NCI-H226 (cell line): ENCODE data around the gene EHBP1L1.

Experiments used
- DNase-seq: peaks from one replicate; pipeline ENCODE4 v3.0.0-alpha.2; 2015

EHBP1L1 gene

DNA sequence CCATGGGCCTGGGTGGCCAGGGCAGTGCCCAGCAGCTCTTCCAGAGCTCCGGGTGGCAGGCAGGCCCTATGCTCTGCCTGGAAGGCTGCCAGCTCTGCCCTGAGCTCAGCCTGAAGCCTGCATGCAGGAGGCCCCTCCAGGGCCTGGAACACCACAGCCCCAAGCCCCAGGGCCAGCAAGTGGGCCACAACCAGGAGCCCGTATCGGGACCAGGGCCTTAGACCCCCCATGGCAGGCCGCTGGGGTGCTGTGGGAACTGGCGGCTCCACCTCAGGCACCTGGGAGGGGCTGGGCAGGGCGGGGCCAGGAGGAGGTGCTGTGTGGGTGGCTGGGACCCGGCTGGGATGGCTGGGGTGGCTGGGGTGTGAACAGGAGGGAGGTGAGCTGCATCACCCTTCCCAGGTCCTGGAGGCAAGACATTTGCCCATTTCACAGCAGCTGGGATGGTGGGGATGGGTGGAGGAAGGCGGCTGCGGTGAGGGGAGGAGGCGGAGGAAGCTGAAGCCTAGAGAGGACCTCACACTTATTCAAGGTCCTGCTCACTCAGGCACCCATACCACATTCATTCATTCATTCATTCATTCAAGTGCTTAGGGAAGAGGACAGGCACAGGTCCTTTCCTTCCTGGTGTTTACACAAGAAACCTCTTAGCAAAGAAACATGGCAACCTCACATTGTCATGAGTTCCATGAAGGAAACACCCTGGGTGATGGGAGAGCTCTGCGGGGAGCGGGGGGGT is 19.9 kb downstream of the EHBP1L1 start, which contains the start of gene KCNK7:
Gene KCNK7, minus strand, starts transcription at position 258 of the 739 bp plus-strand sequence. Its CDS starts 28 bp downstream, at position 230.
- no peak for DNase-seq

GRCh38 chr11:65596520-65596919 is 20.7 kb downstream of the EHBP1L1 start:
- no peak for DNase-seq

DNA sequence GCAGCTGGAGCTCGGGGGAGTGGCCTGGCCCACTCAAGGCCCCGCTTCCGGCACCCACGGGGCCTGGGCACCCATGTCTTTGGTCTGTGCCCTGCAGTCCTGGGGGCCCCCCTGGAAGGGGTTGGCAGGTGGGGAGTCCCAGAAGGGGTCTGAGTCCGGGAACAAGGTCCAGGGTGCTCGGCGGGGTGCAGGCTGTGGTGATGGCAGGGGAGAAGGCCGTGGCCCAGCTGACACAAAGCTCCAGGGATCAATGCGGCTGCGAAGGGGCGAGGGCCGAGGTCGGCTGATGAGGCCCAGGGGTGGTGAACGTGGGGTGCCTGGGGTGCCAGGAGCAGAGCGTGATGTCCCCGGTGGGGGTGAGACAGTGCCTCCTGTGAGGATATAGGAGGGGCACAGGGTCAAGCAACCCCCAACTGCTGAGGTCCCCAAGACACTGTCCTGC is 22.4 kb downstream of the EHBP1L1 start:
- no peak for DNase-seq

DNA sequence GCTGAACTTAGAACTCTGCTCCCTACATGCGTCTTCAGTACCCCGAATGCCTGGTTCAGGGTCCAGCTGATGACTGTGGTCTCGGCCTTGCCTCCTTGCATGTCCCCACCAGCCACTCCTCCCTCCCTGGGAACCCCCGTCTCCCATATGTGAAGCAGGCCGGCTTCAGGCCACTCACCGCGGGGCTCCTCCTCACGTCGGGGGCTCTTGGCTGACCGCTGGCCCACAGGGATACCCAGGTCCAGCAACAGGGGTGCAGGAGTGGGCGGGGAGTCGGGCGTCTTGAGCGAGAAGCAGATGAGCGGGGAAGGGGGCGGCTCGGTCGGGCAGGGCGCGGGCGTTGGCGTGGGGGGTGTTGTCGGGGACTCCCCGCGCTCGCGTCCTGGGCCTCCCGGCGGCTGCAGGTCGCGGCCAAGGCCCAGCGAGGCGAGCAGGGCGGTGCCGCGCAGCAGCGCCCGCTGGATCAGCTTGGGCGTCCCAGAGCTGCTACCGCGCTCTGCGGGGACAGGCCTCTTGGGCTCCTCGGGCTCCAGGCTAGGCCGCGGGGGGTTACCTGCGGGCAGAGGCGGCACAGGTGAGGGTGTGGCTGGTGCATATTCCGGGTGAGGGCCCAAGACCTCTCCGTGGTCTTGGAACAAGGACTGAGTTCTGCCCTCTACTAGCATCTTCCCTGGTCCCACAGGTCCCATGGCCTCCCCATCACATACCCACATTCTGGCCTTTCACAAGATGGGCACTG is 23.5 kb downstream of the EHBP1L1 start:
- DNase-seq = no peak

DNA sequence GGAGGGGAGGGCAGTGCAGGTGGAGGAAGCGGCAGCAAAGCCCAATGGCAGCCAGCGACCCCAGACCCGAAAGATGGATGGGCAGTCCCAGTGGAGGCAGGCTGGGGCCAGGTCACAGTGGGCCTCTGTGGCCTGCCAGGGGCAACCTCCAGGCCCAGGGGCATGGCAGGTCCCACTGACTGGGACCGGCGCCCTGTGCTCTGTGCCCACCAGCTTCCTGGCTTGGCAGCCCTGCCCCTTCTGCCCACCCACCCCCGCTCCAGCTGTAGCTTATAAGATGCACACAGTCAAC is 24.0 kb downstream of the EHBP1L1 start:
- no peak for DNase-seq

- no peak for DNase-seq
These were observed 28.4 kb downstream of the EHBP1L1 start for GRCh38 chr11:65604258-65604657.

- peak; percentile 13 for DNase-seq
These were observed 31.2 kb downstream of the EHBP1L1 start for GRCh38 chr11:65606876-65607613.

GRCh38 chr11:65607614-65608426 is 32.0 kb downstream of the EHBP1L1 start:
- no peak for DNase-seq

DNA sequence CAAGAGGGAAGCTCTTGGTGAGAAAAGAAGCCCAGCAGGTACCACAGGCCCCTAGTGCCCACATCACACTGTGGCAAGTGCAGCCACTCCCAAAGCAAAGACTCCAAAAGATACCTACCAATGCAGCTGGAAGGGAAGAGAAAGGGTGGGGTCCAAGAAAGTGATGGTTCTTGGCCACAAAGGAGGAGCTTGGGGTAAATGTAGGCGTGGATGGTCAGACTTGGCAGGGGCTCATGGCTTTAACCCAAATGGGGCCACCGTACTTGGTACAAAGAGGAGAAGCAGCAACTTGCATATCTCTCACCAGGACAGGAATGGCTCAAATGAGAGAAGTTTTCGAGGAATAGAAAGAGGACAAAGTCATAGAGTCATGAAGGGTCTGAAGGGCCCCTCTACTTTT is 33.4 kb downstream of the EHBP1L1 start:
- no peak for DNase-seq

- no peak for DNase-seq
These were observed 33.8 kb downstream of the EHBP1L1 start for GRCh38 chr11:65609665-65610064.

DNA sequence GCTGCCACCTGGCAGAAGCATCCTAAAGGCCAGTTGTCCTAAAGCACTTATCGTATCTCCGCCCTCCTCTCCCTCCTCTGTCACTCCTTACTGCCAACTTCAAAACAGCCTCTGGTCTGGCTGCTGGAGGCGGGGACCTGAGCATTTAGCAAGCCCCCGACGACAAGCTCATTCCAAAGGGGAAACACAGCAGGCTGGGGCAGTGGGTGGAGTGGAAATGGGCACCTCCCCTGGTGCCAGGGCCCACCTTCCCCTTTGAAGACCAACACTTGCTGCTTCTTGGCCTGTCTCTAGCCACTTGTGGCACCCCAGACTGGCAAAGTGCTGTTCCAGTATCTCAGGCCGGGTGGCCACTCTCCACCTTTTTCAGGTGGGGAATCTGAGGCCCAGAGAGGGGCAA is 34.6 kb downstream of the EHBP1L1 start:
- no peak for DNase-seq

GRCh38 chr11:65611028-65611757 is 35.3 kb downstream of the EHBP1L1 start:
- no peak for DNase-seq

DNA sequence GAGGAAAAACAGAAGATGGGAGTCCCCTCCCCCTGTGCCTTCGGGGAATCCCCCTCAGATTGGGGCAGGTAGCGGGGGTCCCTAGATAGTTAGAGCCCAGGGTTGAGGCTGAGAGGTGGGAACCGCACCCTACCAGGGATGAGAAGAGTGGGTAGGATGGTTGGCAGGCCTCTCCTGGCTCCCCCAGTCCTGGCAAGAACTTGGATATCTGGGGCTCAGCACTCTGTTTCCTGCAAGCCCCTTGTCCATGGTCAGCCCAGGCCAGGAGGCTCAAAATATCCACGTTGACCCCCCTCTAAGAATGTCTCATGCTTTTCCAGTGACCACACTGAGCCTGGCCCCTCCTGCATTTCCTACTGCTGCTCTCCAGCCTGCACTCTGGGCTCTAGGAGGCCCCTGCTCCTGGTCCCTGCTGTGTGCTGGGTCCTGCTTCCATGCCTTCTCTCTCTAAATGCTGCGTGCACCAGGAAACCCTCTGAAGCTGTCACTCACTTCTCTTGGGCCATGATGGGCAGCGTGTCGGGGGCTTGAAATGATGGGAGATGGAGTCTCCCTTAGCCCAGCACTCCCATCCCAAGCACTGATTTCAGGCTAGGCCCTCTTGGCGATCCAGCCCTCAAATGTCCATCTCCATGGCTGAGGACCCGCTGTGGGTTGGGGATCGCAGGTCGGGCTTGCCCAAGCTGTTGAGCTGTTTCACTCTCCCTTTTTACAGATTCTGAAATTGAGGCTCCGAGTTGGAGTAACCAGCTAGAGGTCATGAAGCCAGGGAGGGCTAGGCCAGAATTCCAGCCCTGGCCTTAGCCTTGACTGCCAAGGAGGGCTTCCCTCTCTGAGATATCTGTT is 36.1 kb downstream of the EHBP1L1 start:
- DNase-seq = no peak

GRCh38 chr11:65612691-65613090 is 36.8 kb downstream of the EHBP1L1 start:
- no peak for DNase-seq

DNA sequence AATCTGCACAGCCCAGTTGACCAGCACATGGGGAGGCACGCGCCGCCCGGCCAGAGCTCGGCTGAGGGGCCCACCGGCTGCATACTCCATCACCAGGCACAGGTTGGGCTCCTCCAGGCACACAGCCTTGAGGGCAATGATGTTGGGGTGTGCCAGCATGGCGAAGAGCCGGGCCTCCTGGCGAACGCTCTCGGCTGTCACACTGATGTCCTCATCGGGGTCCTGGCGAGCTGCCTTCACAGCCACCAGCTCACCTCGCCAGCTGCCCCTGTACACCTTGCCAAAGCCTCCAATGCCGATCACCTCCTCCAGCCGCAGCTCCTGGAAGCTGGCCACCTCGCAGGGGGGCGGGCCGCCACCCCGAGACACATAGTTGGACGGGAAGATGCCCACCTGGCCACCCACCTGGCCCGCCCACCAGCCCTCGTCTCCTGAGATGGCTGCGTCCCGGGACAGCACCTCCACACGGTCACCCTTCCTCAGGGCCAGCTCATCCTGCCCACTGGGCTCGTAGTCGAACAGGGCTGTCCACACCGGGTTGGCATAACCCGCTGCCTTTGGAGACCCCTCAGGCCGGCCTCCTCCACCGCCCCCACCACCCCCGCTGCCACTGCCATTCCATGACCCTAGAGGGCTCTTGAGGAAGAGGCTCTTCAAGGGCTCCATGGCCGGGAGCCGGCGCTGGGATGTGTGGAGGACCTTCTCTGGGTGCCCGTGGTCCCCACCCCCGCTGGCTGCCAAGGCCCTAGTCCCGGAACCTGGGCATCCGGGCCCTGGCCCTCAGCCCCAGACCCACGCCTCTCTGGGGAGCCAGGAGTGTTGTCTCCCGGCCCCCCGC is 37.5 kb downstream of the EHBP1L1 start:
- no peak for DNase-seq

GRCh38 chr11:65615229-65615949 is 39.5 kb downstream of the EHBP1L1 start, which contains the start of gene PCNX3:
PCNX3 (plus strand) TSS chr11:65615776; CDS start chr11:65616312, 536 bp downstream.
- DNase-seq = peak; percentile 100

DNA sequence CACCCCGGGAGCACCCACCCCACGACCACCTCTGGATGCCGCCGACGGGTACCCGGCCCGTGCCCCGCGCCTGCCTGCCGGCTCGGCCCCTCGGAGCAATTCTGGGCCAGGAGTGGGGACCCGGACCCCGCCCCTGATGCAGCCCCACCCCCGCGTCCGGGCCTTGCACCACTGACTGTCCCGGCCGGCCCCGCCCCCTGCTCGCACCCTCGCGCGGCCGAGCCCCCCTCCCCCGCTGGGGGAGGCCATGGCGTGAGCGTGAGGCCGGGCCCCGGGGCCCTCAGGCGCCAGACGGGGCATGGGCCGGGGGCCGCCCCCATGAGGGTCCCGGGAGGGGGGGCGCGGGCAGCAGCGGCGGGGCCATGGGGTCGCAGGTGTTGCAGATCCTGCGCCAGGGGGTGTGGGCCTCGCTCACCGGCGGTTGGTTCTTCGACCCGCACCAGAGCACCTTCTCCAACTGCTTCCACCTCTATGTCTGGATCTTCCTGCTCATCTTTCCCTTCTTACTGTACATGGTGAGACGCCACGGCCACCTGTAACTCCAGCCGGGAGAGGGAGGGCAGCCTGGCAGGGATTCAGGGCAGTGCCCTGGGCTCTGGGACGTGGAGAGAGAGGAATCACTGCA is 40.2 kb downstream of the EHBP1L1 start:
- peak; percentile 53 for DNase-seq

DNA sequence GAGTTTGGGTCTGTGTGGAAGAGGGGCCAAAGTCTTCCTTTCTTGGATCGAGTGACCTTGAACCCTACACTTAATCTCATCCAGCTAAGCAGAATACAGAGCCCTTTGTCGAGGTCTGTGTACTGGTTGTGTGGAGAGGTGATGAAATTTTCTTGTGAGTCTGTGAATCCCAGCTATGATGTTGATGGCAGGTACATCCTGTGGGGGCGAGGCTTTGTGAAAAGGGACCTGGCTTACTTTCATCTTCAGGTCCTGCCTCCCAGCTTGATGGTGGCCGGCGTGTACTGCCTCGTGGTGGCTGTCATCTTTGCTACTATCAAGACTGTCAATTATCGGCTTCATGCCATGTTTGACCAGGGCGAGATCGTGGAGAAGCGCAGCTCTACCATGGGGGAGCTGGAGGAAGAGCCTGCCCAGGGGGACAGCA is 40.7 kb downstream of the EHBP1L1 start:
- DNase-seq = no peak
